B cell (primary cell): ENCODE results near the gene NR3C2.

Source experiments
- CTCF ChIP-seq: fragments of 200-600 bp; IDR thresholded peaks from one replicate; pipeline ENCODE4 v1.8.0; 2022; ENCODE audit warnings: antibody characterized with exemption, mild to moderate bottlenecking
- EZH2 ChIP-seq: IDR thresholded peaks from 2 replicates; pipeline ENCODE4 v1.6.1; 2012; ENCODE audit warnings: borderline replicate concordance, low read depth, mild to moderate bottlenecking, moderate library complexity, low read length; ENCODE audit not compliant: insufficient read depth, poor library complexity, severe bottlenecking

DNA sequence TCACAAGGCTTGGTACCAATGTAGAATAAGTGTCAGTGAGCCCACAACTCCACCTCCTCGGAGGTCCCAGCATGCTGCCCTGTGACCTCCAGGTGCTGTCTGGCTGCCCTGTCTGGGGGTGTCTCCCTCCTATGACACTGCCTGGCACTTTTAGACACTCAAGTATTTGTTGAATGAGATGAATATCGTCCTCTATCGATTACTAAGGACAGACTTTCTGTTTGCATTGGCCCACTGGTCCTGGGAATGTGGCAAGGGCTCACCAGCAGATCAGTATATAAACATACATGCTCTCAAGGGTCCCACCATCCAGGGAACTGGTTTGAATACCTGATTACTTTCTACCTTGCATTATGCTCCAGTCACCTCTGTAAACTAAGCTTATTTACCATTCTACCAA, 333.0 kb downstream of the NR3C2 start:
- TF ChIP-seq EZH2: no peak
- TF ChIP-seq CTCF: no peak
